ENCODE data around the gene PTPRR.

DNA sequence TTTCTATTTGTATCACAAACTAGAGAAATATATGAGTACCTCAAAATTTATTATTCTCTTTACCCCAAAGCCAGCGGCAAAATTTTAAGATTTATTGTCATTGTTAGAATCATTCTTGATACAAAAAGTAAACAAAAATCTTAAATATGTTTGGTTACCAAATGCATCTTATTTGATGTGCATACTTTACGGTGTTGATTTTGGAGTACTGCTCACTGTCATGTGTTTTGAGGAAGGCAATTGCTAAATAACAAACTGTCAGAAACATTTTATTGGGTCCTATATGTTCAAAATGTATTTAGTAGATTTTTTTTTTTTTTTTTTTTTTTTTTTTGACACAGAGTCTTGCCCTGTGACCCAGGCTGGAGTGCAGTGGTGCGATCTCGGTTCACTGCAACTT, 124.9 kb downstream of the PTPRR start:
- TF ChIP-seq KAT7 (CRISPR knock-in tag; IDR thresholded peaks at IDR 0.05; ENCODE audit: borderline replicate concordance) (no peak), ZNF121 (CRISPR knock-in tag; IDR thresholded peaks at IDR 0.05) (no peak), JUN (CRISPR knock-in tag; IDR thresholded peaks at IDR 0.05) (no peak), ATF1 (CRISPR knock-in tag; IDR thresholded peaks at IDR 0.05) (no peak), GRHL2 (CRISPR knock-in tag; IDR thresholded peaks at IDR 0.05; ENCODE audit: insufficient replicate concordance, severe bottlenecking) (no peak), MYBL2 (CRISPR knock-in tag; IDR thresholded peaks at IDR 0.05) (no peak), ZNF317 (CRISPR knock-in tag; IDR thresholded peaks at IDR 0.05; ENCODE audit: borderline replicate concordance, low read depth) (no peak), ZBTB21 (CRISPR knock-in tag; IDR thresholded peaks at IDR 0.05; ENCODE audit: borderline replicate concordance) (no peak)
- TF ChIP-seq, protein P1, sequence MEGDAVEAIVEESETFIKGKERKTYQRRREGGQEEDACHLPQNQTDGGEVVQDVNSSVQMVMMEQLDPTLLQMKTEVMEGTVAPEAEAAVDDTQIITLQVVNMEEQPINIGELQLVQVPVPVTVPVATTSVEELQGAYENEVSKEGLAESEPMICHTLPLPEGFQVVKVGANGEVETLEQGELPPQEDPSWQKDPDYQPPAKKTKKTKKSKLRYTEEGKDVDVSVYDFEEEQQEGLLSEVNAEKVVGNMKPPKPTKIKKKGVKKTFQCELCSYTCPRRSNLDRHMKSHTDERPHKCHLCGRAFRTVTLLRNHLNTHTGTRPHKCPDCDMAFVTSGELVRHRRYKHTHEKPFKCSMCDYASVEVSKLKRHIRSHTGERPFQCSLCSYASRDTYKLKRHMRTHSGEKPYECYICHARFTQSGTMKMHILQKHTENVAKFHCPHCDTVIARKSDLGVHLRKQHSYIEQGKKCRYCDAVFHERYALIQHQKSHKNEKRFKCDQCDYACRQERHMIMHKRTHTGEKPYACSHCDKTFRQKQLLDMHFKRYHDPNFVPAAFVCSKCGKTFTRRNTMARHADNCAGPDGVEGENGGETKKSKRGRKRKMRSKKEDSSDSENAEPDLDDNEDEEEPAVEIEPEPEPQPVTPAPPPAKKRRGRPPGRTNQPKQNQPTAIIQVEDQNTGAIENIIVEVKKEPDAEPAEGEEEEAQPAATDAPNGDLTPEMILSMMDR (IDR thresholded peaks at IDR 0.05), result no peak
- TF ChIP-seq, protein P2, sequence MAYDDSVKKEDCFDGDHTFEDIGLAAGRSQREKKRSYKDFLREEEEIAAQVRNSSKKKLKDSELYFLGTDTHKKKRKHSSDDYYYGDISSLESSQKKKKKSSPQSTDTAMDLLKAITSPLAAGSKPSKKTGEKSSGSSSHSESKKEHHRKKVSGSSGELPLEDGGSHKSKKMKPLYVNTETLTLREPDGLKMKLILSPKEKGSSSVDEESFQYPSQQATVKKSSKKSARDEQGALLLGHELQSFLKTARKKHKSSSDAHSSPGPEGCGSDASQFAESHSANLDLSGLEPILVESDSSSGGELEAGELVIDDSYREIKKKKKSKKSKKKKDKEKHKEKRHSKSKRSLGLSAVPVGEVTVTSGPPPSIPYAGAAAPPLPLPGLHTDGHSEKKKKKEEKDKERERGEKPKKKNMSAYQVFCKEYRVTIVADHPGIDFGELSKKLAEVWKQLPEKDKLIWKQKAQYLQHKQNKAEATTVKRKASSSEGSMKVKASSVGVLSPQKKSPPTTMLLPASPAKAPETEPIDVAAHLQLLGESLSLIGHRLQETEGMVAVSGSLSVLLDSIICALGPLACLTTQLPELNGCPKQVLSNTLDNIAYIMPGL (CRISPR knock-in tag; IDR thresholded peaks at IDR 0.05), result no peak
- TF ChIP-seq, protein P3, sequence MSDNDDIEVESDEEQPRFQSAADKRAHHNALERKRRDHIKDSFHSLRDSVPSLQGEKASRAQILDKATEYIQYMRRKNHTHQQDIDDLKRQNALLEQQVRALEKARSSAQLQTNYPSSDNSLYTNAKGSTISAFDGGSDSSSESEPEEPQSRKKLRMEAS (CRISPR knock-in tag; IDR thresholded peaks at IDR 0.05), result no peak
- TF ChIP-seq, protein P4, sequence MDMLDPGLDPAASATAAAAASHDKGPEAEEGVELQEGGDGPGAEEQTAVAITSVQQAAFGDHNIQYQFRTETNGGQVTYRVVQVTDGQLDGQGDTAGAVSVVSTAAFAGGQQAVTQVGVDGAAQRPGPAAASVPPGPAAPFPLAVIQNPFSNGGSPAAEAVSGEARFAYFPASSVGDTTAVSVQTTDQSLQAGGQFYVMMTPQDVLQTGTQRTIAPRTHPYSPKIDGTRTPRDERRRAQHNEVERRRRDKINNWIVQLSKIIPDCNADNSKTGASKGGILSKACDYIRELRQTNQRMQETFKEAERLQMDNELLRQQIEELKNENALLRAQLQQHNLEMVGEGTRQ (CRISPR knock-in tag; IDR thresholded peaks at IDR 0.05), result no peak
- TF ChIP-seq, protein P5, sequence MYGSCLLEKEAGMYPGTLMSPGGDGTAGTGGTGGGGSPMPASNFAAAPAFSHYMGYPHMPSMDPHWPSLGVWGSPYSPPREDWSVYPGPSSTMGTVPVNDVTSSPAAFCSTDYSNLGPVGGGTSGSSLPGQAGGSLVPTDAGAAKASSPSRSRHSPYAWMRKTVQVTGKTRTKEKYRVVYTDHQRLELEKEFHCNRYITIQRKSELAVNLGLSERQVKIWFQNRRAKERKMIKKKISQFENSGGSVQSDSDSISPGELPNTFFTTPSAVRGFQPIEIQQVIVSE (CRISPR knock-in tag; IDR thresholded peaks at IDR 0.05; ENCODE audit: borderline replicate concordance), result no peak

Measured in WTC11 (cell line).